ENCODE results near the gene OR1F1. TPM values are rescaled to one million over a fixed set of nuclear protein-coding genes. Genes with fewer than 3 reads are reported as not detected.

The OR1F1 gene
- total and polyA plus RNA-seq, 9 of the 15 experiments (the other 6 are each of a cell fraction or from before 2014, with no cell fraction given): 0.15 to 0.61 (median 0.35) TPM; not detected in 3

GRCh38 chr16:3150346-3151218 lies 37.4 kb upstream of the OR1F1 start (continued):
- peak; percentile 82 for TF ChIP-seq ZBTB5 (IDR thresholded peaks at IDR 0.05)
- peak in 1 of 2 experiments; percentile 51; a peak in 1 of 4 replicates for TF ChIP-seq ZMIZ1 (IDR thresholded peaks at IDR 0.05; ENCODE audit: low read depth in 2 of 2, low read length in 2 of 2)
- peak; percentile 69; the same call in 1 of the 2 replicates for TF ChIP-seq AFF4 (CRISPR knock-in tag; IDR thresholded peaks at IDR 0.05)
- peak; percentile 43 for TF ChIP-seq SMAD1 (IDR thresholded peaks at IDR 0.05; ENCODE audit: low read depth, low read length, partially characterized antibody)
